Fibroblast of skin of back (primary cell): Measurements from ENCODE around the gene ACBD4.
A peak's percentile ranks its signal among the peaks of the same experiment; 100 is the strongest.
"Not testable (repeated sequence)": the region's sequence is repeated elsewhere in the genome, so short reads cannot be mapped to it uniquely, and the experiment has no call there.

Experiments
- DNase-seq: peaks from one replicate; pipeline ENCODE4 v3.0.0-alpha.2; 2013

Gene ACBD4

GRCh38 chr17:45120558-45120957 lies 14.9 kb upstream of the ACBD4 start:
- no peak for DNase-seq

- no peak for DNase-seq
Measured at GRCh38 chr17:45121055-45121454, 14.4 kb upstream of the ACBD4 start.

- no peak for DNase-seq
Measured at GRCh38 chr17:45123076-45123770, 12.3 kb upstream of the ACBD4 start.

- DNase-seq = peak; percentile 91
Measured at GRCh38 chr17:45123930-45124796, 11.3 kb upstream of the ACBD4 start.

GRCh38 chr17:45124797-45125122 lies 10.7 kb upstream of the ACBD4 start:
- DNase-seq = not testable (repeated sequence)

GRCh38 chr17:45125509-45125908 lies 10.0 kb upstream of the ACBD4 start:
- no peak for DNase-seq

GRCh38 chr17:45127207-45127547 lies 8.3 kb upstream of the ACBD4 start:
- DNase-seq = no peak

- DNase-seq = peak; percentile 61
Measured at GRCh38 chr17:45127548-45128300, 7.8 kb upstream of the ACBD4 start.

- DNase-seq = no peak
Measured at GRCh38 chr17:45128331-45128730, 7.2 kb upstream of the ACBD4 start.

GRCh38 chr17:45128989-45129388 lies 6.5 kb upstream of the ACBD4 start:
- no peak for DNase-seq

GRCh38 chr17:45129426-45129939 lies 6.0 kb upstream of the ACBD4 start:
- peak; percentile 59 for DNase-seq

GRCh38 chr17:45129940-45130680 lies 5.4 kb upstream of the ACBD4 start:
- DNase-seq = peak; percentile 53

- DNase-seq = no peak
Measured at GRCh38 chr17:45130681-45131615, 4.5 kb upstream of the ACBD4 start.

GRCh38 chr17:45131616-45132319 lies 3.7 kb upstream of the ACBD4 start:
- DNase-seq = peak; percentile 51

GRCh38 chr17:45132320-45132571 lies 3.2 kb upstream of the ACBD4 start, which contains the start of gene PLCD3:
PLCD3 (minus strand) TSS chr17:45132515; CDS start chr17:45132410, 105 bp downstream.
- no peak for DNase-seq

GRCh38 chr17:45132572-45133463 lies 2.7 kb upstream of the ACBD4 start:
- DNase-seq = peak; percentile 77

- DNase-seq = no peak
Measured at GRCh38 chr17:45135978-45136791, 698 bp downstream of the ACBD4 start.

- no peak for DNase-seq
Measured at GRCh38 chr17:45136846-45137560, 1.5 kb downstream of the ACBD4 start.
